MM.1S (cell line): ENCODE data around the gene CFAP91.

Experiments used
- EZH2phosphoT487 ChIP-seq: fragments of 300-600 bp; sonication (generic); IDR thresholded peaks from 2 replicates; pipeline ENCODE4 v1.6.1; 2018; ENCODE audit warnings: antibody characterized with exemption, low read length
- TF ChIP-seq, protein P1 (sequence below): fragments of 300-600 bp; sonication (generic); IDR thresholded peaks from 2 replicates; pipeline ENCODE4 v1.5.1; 2016; ENCODE audit warnings: antibody characterized with exemption, low read length, mixed read lengths

GRCh38 chr3:119748991-119749390 lies 46.2 kb downstream of the CFAP91 start:
- TF ChIP-seq, protein P1, sequence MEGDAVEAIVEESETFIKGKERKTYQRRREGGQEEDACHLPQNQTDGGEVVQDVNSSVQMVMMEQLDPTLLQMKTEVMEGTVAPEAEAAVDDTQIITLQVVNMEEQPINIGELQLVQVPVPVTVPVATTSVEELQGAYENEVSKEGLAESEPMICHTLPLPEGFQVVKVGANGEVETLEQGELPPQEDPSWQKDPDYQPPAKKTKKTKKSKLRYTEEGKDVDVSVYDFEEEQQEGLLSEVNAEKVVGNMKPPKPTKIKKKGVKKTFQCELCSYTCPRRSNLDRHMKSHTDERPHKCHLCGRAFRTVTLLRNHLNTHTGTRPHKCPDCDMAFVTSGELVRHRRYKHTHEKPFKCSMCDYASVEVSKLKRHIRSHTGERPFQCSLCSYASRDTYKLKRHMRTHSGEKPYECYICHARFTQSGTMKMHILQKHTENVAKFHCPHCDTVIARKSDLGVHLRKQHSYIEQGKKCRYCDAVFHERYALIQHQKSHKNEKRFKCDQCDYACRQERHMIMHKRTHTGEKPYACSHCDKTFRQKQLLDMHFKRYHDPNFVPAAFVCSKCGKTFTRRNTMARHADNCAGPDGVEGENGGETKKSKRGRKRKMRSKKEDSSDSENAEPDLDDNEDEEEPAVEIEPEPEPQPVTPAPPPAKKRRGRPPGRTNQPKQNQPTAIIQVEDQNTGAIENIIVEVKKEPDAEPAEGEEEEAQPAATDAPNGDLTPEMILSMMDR: no peak
- no peak for TF ChIP-seq EZH2phosphoT487
